ENCODE measurements around the gene LAMTOR4. TPM values are rescaled to one million over a fixed set of nuclear protein-coding genes. Genes with fewer than 3 reads are reported as not detected.
A peak's percentile ranks its signal among the peaks of the same experiment; 100 is the strongest.
"Not testable (repeated sequence)": the region's sequence is repeated elsewhere in the genome, so short reads cannot be mapped to it uniquely, and the experiment has no call there.

Gene LAMTOR4
- polyA plus RNA-seq, 1 donor = 91.2 TPM

DNA sequence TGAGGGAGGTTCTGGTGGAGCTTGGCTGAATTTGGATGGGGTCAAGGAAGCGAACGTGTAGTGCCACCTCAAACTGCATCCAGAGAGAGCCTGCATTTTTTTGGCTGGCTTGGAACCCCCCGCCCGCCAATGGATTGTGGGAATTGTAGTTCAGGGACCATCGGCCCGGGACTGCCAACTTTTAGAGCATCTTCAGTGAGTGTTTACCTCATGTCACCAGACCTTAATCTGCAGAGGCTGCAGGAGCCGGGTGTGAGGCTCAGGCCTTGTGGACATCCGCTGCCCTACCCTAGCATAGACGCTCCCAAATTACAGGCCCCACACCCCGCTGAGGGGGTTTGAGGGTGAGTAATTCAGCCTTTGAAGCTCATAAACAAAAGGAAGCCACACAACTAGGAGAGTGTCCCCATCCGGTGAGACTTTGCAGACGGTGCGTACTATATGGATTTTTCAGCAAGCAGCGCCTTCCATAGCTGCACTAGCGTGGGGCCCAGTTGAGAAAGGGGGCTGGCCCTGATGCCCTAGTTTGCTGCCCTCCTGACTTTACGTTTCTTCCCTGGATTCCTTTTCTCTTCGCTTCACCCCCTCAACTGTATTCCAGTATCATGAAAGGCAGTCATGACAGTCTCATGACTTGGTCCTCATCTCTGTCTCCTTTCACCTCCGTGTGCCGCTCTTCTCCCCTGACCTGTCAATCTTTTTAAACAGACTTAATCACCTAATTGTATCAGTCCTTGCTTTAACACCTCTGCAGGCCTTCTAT lies 28.6 kb upstream of the LAMTOR4 start:
- no peak for DNase-seq

DNA sequence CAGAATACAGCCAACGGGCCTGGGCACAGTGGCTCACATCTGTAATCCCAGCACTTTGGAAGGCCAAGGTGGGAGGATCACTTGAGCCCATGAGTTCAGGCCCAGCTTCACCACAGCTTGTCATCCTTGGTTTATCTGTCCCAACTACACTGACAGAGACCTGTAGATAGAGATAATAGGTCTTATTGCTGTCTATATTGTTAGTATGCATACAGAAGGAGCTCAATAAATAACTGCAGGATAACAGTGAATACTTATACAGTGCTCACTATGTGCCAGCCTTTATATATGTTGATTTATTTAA lies 28.0 kb upstream of the LAMTOR4 start:
- DNase-seq = no peak

DNA sequence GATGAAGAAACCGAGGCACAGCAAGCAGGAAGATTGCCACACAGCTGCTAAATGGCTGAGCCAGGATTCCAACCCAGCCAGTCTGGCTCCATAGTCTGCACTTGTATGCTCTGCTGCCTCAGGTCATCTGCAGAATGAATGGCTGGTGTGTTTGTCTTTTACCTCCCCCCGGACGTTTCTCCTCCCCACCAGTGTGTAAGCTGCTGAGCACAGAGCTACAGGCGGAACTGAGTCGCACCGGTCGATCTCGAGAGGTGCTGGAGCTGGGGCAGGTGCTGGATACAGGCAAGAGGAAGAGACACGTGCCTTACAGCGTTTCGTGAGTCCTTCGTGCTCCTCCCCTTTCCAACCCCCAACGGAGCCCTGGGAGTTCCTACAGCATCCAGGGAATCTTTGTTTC lies 26.7 kb upstream of the LAMTOR4 start:
- no peak for DNase-seq

DNA sequence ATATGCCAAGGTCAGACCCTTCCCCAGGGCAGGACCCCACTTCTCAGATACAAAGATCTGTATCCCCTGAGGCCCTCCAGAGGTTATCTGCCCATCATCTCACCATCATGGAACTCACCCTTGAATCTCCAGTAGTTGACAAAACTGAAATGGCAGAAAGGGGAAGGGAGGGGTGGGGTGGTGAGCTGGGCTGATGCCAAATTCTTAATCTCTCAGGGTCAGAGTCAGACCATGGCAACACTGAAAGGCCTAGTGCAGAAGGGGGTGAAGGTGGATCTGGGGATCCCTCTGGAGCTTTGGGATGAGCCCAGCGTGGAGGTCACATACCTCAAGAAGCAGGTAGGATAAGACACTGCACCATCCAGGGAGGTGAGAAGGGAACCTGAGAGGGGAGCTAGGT lies 26.1 kb upstream of the LAMTOR4 start:
- no peak for DNase-seq

DNA sequence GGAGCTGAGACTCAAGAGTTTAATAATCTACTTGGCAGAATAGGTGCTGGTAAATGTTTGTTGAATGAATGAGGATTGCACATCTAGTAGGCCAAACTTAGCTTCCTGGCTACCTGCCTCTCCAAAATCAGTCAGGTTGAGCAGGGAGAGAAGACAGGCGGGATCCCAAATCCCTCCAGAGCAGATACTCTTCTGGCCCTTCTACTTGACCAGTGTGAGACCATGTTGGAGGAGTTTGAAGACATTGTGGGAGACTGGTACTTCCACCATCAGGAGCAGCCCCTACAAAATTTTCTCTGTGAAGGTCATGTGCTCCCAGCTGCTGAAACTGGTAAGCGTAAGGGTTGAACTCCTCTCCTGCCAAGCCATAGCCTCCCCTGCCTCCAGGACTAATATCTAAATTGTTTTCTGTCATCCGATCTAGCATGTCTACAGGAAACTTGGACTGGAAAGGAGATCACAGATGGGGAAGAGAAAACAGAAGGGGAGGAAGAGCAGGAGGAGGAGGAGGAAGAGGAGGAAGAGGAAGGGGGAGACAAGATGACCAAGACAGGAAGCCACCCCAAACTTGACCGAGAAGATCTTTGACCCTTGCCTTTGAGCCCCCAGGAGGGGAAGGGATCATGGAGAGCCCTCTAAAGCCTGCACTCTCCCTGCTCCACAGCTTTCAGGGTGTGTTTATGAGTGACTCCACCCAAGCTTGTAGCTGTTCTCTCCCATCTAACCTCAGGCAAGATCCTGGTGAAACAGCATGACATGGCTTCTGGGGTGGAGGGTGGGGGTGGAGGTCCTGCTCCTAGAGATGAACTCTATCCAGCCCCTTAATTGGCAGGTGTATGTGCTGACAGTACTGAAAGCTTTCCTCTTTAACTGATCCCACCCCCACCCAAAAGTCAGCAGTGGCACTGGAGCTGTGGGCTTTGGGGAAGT lies 24.2 kb upstream of the LAMTOR4 start:
- DNase-seq = no peak

DNA sequence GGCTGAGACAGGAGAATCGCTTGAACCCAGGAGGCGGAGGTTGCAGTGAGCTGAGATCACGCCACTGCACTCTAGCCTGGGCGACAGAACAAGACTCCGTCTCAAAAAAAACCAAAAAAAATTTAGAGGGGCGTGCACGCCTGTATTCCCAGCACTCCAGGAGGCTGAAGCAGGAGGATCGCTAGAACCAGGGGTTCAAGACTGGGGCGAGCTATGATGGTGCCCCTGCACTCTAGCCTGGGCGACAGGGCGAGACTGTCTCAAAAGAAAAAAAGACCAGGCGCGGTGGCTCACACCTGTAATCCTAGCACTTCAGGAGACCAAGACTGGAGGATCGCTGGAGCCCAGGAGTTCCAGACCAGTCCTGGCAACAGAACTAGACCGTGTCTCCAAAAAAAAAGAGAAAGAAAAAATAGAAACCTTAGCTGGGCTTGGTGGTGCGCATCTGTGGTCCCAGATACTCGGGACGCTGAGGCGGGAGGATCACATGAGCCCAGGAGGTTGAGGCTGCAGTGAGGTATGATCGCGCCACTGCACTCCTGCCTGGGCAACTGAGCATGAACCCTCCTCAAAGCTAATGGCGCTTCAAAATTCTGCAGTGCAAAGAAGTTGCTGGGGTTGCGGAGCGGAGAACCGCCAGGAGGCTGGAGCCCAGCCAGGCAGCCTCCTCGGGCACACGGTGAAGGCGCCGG lies 22.3 kb upstream of the LAMTOR4 start:
- DNase-seq = no peak

DNA sequence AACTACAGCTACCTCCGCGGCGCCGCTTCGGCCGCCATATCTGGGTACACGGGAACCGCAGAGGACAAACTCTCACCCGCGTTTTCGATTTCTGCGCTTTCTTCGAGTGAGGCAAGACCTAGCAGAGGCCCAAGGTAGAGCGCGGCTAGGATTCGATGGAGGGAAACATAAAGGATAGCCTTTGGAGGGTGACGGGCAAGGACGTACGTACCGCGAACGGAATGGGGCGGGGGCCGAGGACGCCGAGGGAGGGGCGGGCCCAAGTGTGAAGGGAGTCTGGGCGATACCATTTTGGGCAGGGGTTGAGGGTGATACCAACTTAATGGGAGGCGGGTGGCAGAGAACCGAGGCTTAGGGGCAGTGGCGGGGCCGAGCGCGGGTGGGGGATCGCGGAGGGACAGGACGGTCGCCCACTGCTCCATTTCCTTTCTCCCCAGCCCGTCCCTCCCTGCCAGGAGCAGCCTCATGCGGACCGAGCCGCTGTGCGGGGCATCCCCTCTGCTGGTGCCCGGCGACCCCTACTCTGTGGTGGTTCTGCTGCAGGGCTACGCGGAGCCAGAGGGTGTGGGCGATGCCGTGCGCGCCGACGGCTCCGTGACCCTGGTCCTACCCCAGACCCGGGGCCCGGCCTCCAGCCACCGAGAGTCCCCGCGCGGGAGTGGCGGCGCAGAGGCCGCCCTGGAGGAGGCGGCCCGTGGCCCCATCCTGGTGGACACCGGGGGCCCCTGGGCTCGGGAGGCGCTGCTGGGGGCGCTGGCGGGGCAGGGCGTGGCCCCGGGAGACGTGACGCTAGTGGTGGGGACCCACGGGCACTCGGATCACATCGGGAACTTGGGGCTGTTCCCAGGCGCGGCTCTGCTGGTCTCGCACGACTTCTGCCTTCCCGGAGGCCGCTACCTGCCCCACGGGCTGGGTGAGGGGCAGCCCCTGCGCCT lies 21.5 kb upstream of the LAMTOR4 start, which contains the start of gene MBLAC1:
Gene MBLAC1 (plus strand): TSS at position 37 of the 935 bp plus-strand sequence. CDS start 429 bp downstream, at position 466.
- DNase-seq = peak; percentile 94

DNA sequence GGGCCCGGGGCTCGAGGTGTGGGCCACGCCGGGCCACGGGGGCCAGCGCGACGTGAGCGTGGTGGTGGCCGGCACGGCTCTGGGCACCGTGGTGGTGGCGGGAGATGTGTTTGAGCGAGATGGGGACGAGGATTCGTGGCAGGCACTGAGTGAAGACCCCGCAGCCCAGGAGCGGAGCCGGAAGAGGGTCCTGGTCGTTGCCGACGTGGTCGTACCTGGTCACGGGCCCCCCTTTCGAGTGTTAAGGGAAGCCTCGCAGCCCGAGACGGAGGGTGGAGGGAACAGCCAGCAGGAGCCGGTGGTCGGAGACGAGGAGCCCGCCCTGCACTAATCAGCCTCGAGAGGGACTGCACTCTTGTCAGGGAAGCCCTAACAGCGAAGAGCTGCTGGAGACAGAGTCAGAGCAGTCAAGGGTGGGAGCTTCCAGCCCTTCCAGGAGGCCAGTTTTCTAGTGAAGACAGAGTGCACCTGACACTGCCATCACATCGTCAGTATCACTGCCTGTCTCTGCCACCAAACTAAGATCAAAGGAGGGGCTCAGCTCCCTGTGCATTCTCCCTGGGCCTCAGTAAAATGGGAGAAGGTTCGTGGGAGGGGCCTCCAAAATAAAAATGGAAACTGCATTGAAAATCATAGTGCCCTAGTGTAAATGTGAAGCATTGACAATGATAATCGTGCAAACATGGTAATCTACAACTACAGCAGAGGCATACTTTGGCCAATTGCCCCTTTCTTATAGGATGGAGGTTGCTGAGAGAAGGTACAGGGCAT lies 20.7 kb upstream of the LAMTOR4 start:
- DNase-seq = no peak

DNA sequence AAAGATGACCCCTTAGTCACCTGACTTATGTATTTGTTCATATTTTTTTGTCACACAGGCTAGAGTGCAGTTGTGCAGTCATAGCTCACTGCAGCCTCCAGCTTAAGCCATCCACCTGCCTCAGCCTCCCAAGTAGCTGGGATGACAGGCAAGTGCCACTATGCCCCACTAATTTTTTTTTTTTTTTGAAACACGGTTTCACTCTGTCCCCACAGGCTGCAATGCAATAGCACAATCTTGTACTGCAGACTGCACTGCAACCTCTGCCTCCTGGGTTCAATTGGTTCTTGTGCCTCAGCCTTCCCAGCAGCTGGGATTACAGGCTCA lies 20.1 kb upstream of the LAMTOR4 start:
- DNase-seq = no peak

DNA sequence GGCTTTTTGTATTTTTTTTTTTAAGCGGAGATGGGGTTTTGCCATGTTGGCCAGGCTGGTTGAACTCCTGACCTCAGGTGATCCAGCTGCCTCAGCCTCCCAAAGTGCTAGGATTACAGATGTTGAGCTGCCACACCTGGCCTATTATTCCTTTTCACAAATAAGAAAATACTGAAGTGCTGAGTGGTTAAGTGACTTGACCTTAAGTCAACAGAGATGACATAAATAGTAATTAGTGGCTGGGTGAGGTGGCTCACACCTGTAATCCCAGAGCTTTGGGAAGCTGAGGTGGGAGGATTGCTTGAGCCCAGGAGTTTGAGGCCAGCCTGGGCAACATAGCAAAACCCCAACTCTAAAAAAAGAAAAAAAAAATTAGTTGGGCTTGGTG lies 18.5 kb upstream of the LAMTOR4 start:
- DNase-seq = not testable (repeated sequence)

DNA sequence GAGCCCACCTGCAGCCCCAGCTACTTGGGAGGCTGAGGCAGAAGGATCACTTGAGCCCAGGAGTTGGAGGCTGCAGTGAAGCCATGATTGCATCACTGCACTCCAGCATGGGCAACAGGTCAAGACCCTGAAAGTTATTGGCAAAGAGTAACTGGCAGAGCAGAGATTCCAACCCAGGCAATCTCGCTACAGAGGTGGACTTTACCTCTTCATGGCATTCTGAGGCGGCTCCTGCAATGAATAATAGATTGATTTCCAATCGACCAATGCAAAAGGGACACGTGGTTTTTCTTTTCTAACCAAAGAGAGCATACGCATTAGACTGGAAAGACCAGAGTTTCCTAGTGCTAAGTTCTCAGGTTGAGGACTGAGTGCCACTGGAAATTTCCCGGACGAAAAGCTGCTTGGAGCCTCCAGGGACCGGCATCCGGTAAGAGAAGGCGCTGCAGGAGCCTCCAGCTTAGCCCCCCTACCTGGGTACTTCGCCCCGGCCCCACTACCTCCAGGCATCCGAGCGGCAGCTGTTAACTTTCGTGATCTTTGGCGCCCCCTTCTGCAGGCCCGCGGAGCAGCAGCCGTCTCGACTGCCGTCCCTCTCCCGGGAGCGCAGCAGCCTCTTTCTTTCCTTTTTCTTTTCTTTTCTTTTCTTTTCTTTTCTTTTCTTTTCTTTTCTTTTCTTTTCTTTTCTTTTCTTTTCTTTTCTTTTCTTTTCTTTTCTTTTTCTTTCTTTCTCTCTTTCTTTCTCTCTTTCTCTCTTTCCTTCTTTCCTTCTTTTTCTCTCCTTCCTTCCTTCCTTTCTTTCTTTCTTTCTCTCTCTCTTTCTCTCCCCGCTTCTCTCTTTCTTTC lies 17.9 kb upstream of the LAMTOR4 start:
- peak; percentile 75 for DNase-seq

DNA sequence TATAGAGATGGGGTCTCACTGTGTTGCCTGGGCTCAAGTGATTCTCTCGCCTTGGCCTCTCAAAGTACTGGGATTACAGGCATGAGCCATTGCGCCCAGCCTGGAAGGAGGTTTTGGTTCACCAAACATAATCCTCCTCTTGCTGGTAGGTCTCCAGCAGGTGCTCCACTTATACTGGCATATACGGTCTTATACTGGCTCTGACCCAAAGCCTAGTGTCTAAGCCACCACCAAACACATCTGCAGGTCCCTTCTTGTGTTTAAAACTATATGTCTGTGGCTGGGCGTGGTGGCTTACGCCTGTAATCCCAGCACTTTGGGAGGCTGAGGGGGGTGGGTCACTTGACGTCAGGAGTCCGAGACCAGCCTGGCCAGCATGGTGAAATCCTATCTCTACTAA lies 16.6 kb upstream of the LAMTOR4 start:
- DNase-seq = no peak

DNA sequence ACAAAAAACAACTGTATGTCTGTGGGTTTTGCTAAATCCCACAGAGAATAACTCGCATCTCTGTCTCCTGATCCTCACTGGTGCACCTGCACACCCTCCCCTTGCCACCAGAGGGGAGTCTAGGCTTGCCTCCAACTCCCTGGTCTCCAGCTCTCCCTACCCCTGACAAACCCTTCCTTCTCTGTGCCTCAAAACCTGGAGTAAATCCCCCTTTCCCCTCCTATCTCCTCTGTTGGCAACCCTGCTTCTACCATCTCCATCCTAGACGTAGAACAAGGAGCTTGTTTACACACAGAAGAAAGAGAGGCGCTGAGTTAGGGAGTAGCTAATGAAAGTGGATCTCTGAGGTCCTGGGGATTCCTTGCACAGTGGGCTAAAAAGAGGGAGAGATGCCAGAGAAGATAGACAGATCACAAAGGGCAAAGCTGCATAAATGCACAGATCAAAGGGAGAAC lies 16.0 kb upstream of the LAMTOR4 start:
- DNase-seq = no peak

DNA sequence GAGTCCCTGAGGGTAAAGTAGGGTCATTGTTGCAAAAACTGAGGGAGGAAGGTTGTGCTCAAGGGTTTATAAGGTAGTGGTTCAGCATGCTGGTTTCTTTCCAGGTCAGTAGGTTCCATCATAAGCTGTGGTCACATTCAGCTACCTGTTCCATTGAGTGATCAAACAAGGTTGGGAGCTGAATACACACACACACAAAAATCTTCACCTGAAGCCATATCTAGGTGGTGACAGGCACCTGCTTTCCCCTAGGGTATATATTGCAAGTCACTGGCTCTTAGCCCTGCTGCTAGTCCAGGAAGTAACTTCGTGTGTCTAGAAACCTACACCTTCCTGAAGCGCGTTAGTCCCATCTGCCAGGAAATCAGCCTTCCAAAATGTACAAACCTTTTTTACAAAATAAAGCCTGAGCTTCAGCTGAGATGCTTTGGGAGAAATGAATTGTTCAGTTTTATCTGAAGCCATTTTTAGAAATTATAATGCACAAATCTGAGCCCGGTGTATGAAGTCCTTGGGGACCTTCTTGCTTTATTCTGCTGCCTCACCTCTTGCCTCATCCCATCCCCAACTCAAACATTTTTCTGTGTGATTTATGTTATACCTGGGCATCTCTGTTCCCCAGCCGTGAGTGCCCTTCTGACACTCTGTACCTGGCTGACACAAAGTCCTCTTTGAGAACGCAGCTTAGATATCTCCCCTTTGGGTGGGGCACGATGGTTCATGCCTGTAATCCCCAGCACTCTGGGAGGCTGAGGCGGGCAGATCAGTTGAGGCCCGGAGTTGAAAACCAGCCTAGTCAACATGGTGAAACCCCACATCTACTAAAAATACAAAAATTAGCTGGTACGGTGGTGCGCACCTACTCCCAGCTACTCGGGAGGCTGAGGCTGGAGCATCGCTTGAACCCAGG lies 10.6 kb upstream of the LAMTOR4 start:
- DNase-seq = no peak

DNA sequence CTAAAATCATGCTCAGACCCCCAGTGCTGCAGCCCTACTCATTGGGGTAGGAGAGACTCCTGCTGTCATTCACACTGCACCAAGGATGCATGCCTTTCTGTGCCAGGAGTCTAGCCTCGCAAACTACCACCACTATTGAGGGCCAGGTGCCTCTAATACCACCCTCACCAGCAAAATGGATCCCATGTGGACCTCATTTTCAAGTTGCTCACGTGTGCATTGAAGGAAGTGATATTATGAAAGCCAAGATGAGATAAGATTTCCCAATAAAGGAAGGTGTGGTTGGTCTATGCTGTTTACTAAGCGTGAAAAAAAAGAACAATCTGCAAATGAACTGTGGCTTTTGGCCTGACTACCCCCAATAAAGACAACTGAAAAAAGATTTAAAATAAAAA lies 7.2 kb upstream of the LAMTOR4 start:
- no peak for DNase-seq

DNA sequence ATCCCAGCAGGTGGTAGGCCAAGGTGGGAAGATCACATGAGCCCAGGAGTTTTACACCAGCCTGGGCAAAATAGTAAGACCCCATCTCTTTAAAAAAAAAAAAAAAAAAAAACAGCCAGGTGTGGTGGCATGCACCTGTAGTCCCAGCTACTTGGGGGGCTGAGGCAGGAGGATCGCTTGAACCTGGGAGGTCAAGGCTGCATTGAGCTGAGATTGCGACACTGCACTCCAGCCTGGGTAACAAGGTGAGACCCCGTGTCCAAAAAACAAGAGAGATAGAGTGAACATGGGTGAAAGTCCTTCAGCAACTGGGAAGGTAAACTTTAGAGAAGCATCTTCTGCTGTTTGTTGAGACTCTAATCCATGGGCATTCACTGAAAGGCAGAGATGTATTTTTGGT lies 6.3 kb upstream of the LAMTOR4 start:
- no peak for DNase-seq

DNA sequence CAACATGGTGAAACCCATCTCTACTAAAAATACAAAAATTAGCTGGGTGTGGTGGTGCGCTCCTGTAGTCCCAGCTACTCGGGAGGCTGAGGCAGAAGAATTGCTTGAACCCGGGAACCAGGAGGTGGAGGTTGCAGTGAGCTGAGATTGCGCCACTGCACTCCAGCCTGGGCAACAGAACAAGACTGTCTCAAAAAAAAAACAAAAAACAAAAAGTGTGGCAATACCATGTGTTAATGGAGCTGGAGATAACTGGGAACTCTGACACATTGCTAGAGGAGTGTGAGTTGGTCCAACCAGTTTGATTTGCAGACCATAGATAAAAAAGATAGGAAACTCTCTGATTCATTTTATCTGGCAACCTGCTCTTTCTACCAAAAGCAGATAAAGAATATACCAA lies 2.4 kb upstream of the LAMTOR4 start:
- not testable (repeated sequence) for DNase-seq

DNA sequence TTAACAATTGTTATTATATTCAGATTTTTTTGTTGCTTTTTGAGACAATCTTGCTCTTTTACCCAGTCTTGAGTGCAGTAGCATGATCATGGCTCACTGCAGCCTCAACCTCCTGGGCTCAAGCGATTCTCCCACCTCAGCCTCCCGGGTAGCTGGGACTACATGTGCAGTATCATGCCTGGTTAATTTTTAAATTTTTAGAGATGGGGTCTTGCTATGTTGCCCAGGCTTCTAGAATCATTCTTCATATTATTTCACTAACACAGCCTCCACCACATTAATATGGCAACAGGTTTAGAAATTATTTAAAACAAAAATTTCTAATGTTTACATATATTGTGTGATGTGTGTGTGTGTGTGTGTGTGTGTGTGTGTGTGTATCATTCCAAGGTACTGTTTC lies 1.4 kb upstream of the LAMTOR4 start:
- DNase-seq = no peak

DNA sequence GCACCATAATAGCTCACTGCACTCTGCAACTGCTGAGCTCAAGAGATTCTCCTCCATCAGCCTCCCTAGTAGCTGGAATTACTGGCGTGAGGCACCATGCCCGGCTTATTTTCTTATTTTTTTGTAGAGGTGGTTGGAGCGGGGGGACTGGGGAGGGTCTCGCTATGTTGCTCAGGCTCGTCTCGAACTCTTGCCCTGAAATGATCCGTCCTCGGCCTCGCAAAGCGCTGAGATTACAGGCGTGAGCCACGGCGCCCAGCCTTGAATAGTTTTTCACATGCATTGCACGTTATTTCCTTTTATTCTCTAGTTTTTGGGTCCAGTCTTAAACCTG lies 526 bp upstream of the LAMTOR4 start:
- no peak for DNase-seq

Measured in left kidney (tissue), 2 donors.